Measurements from ENCODE around the gene PMFBP1.

The PMFBP1 gene

DNA sequence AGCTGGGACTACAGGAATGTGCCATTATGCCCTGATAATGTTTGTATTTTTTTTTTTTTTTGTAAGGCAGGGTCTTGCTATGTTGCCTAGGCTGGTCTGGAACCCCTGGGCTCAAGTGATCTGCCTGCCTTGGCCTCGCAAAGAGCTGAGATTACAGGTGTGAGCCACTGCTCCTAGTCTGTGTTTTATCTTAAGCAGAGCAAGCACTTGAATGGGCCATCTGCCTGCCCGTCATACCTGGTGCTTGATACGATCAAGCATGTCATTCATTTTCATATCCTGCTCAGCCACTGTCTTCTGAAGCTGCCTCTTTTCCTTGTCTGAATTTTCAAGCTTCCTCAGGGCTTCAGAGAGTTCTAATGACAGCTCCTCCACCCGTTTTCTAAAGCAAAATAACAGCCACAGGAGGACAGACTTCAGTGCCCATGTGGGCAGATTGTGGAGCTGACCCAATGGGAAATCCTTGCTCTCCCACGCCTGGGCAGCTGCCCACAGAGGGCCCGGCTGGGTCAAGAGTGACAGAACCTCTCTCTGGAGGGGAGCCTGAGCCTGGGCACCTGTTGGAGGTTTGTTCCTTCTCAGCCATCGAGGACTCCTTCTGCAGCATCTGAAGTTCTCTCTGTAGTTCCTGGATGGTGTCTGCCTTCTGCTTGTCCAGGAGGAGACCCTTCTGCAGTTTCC lies 41.8 kb downstream of the PMFBP1 start:
- H3K9ac ChIP-seq (ENCODE audit: low read length) = no peak overlapping the region
- peaks cover 48% of the 10 kb centered on the region for H3K4me1 ChIP-seq (ENCODE audit: control insufficient read depth, insufficient read depth, low read length)
- no peaks in the 10 kb centered on the region; the same call in 1 of the 2 replicates for H3K27me3 ChIP-seq (ENCODE audit: control insufficient read depth, insufficient read depth, low read length)
- H3K9me3 ChIP-seq (ENCODE audit: control insufficient read depth, insufficient read depth, low read depth, low read length) = no peaks in the 10 kb centered on the region
- H3K36me3 ChIP-seq (ENCODE audit: control insufficient read depth, insufficient read depth, low read length) = no peaks in the 10 kb centered on the region
- H3K27ac ChIP-seq (ENCODE audit: low read depth, low read length) = no peak overlapping the region
- H3K4me3 ChIP-seq (ENCODE audit: low read depth, low read length) = no peak overlapping the region

DNA sequence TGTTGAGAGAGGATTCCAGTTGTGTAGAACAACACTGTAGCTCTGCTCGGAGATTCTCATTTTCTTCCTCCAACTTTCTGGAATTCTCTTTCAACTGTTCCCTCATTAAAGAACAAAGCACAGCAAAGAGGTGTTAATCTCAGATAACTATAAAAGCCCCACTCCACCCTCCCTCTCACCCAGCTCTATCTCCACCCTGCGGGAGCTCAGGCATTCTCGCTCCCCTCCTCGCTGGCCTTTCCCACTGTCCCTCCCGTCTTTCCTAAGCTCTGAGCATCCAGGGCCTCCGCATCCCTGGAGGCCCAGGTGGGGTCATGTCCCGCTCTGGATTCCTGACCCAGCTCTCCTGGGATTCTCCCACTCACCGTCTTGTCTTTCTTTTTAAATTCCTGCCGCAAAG lies 43.3 kb downstream of the PMFBP1 start:
- H3K36me3 ChIP-seq (ENCODE audit: control insufficient read depth, insufficient read depth, low read length) = no peaks in the 10 kb centered on the region
- no peak overlapping the region for H3K27ac ChIP-seq (ENCODE audit: low read depth, low read length)
- H3K27me3 ChIP-seq (ENCODE audit: control insufficient read depth, insufficient read depth, low read length) = no peaks in the 10 kb centered on the region; the same call in 1 of the 2 replicates
- H3K9ac ChIP-seq (ENCODE audit: low read length) = no peak overlapping the region
- H3K4me1 ChIP-seq (ENCODE audit: control insufficient read depth, insufficient read depth, low read length) = peaks cover 50% of the 10 kb centered on the region
- no peaks in the 10 kb centered on the region for H3K9me3 ChIP-seq (ENCODE audit: control insufficient read depth, insufficient read depth, low read depth, low read length)
- no peak overlapping the region for H3K4me3 ChIP-seq (ENCODE audit: low read depth, low read length)

DNA sequence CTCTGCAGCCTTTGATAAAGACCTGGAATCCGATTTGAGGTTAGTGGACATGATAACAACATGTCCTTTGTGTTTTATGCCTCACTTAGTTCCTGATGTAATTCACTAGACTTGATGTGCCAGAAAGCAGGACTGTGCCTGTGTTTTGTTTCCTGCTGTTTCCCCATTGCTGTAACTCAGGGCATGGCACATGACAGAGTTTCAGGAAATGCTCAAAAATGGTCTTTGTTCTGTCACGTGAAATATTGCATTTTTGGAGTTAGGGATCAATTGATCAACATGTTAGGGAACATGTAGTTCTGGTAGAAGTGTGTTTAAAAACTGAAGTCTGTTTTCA lies 45.6 kb downstream of the PMFBP1 start:
- H3K9me3 ChIP-seq (ENCODE audit: control insufficient read depth, insufficient read depth, low read depth, low read length) = no peaks in the 10 kb centered on the region
- peaks cover 50% of the 10 kb centered on the region for H3K4me1 ChIP-seq (ENCODE audit: control insufficient read depth, insufficient read depth, low read length)
- no peaks in the 10 kb centered on the region; the same call in 1 of the 2 replicates for H3K27me3 ChIP-seq (ENCODE audit: control insufficient read depth, insufficient read depth, low read length)
- H3K4me3 ChIP-seq (ENCODE audit: low read depth, low read length) = no peak overlapping the region
- no peaks in the 10 kb centered on the region for H3K36me3 ChIP-seq (ENCODE audit: control insufficient read depth, insufficient read depth, low read length)
- H3K27ac ChIP-seq (ENCODE audit: low read depth, low read length) = no peak overlapping the region
- H3K9ac ChIP-seq (ENCODE audit: low read length) = no peak overlapping the region

DNA sequence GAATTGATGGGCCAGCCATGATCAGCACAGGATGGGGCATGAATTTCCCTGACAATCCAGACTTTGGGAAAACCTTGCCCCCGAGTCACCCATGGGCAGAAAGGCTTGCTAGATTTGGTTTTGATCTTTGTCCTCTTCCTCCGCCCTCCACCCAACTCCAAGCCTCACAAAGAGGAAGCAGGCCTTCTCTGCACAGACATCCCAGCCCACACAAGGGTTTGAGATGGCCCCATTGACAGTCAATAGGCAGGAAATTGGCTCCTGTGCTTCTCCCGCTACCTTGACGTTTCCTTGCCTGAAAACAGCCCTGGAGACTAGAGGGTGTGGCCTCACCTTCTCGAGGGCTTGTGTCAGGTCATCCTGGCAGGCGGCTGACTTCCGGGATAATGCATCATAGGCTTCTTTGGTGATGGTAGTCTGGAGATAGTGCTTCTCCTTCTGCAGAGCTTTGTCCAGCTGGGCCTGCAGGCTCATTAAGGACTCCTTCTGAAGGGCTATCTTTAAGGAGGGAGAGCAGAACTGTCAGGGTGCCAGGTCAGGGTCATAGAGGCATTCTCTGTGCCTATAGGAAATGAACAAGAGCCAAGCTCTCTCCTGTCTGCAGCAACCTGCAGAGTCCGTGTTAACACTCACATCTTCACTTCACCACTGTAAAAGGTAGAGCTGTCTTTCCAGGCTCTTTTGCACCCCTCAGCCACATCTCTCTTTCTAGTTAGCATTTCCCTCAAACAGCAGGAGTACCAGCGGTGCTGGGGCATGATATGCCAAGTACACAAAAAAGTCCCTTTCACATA lies 46.1 kb downstream of the PMFBP1 start:
- Histone ChIP-seq H3K27me3 (ENCODE audit: control insufficient read depth, insufficient read depth, low read length) (no peaks in the 10 kb centered on the region; the same call in 1 of the 2 replicates), H3K9me3 (ENCODE audit: control insufficient read depth, insufficient read depth, low read depth, low read length) (no peaks in the 10 kb centered on the region), H3K36me3 (ENCODE audit: control insufficient read depth, insufficient read depth, low read length) (no peaks in the 10 kb centered on the region), H3K9ac (ENCODE audit: low read length) (no peak overlapping the region), H3K4me3 (ENCODE audit: low read depth, low read length) (no peak overlapping the region), H3K27ac (ENCODE audit: low read depth, low read length) (no peak overlapping the region), H3K4me1 (ENCODE audit: control insufficient read depth, insufficient read depth, low read length) (peaks cover 44% of the 10 kb centered on the region)

DNA sequence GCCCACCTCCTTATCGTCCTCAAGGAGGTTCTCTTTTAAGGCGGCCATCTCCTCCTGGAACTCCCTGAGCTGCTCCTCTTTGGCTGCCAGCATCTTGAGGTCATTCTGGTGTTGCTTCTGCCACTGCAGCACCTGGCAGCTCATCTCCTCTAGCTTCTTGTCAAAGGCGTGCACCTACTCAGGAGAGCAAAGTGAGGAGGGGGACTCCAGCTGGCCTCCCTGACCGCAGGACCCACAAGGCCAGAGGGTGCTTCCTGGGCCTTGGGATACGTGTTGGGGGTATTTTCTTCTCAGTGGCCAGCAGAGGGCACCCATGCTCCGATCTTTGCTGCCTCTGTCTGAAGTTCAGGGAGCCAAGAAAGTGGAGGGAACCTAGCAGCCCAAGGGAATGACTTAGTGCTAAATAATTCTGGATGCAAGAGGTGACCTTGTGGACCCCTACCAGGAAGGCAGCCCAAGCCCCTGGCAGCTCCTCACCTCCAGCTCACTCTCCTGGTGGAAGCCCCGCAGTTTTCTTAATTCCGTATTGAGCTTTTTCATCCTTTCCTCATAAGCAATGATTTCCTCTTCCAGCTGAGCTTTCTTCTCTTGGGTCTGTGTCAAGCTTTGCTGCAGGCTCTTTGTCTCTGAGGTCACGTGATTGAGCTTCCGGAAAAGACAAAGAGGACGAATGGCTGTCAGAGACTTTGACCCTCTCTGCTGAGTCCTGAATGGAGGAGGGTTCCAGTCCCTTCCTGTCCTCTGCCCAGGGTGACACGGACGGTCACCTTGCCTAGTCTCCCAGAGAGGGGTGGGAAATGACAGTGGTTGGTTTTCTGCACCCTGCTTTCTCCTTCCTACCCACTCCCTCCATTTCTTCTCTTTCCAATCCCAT lies 47.0 kb downstream of the PMFBP1 start:
- no peak overlapping the region for H3K9ac ChIP-seq (ENCODE audit: low read length)
- no peaks in the 10 kb centered on the region for H3K9me3 ChIP-seq (ENCODE audit: control insufficient read depth, insufficient read depth, low read depth, low read length)
- H3K27me3 ChIP-seq (ENCODE audit: control insufficient read depth, insufficient read depth, low read length) = no peaks in the 10 kb centered on the region; the same call in 1 of the 2 replicates
- H3K36me3 ChIP-seq (ENCODE audit: control insufficient read depth, insufficient read depth, low read length) = no peaks in the 10 kb centered on the region
- H3K4me3 ChIP-seq (ENCODE audit: low read depth, low read length) = no peak overlapping the region
- H3K4me1 ChIP-seq (ENCODE audit: control insufficient read depth, insufficient read depth, low read length) = peaks cover 36% of the 10 kb centered on the region
- no peak overlapping the region for H3K27ac ChIP-seq (ENCODE audit: low read depth, low read length)

DNA sequence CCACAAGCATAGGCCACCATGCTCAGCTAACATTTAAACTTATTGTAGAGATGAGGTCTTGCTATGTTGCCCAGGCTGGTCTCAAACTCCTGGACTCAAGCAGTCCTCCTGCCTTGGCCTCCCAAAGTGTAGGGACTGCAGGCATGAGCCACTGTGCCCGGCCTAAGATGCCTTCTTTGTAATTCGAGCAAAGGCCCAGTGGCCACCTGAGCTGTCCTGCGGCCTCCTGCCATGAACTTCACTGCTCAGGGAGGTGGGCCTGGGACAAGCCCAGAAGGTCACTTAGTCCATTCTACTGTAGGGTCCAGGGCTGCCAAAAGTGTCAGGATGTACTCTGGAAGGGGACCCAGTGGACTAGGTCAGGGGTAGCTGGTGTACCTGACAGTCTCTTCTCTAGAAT lies 47.8 kb downstream of the PMFBP1 start:
- Histone ChIP-seq H3K27ac (ENCODE audit: low read depth, low read length) (no peak overlapping the region), H3K9me3 (ENCODE audit: control insufficient read depth, insufficient read depth, low read depth, low read length) (no peaks in the 10 kb centered on the region), H3K36me3 (ENCODE audit: control insufficient read depth, insufficient read depth, low read length) (no peaks in the 10 kb centered on the region), H3K4me3 (ENCODE audit: low read depth, low read length) (no peak overlapping the region), H3K9ac (ENCODE audit: low read length) (no peak overlapping the region), H3K4me1 (ENCODE audit: control insufficient read depth, insufficient read depth, low read length) (peaks cover 30% of the 10 kb centered on the region), H3K27me3 (ENCODE audit: control insufficient read depth, insufficient read depth, low read length) (no peaks in the 10 kb centered on the region)

DNA sequence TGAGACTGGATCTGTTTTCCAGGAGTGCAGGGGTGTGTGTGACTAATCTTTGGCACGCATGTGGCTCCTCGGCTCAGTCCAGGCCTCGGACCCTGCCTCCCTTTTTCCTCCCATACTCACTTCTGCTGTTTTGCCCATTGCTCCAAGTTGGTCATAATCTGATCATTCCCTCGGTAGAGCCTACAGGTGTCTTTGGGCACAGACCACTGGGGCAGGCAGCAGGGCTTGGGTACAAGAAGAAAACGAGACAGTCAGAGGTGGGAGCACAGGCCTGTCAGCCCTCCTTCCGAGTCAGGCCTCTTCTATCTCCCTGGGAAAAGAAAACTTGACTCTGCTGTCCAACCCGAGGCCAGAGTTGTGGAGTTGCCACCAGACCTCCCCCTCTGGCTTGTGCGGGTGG lies 48.5 kb downstream of the PMFBP1 start:
- Histone ChIP-seq H3K27ac (ENCODE audit: low read depth, low read length) (no peak overlapping the region), H3K4me1 (ENCODE audit: control insufficient read depth, insufficient read depth, low read length) (peaks cover 23% of the 10 kb centered on the region), H3K27me3 (ENCODE audit: control insufficient read depth, insufficient read depth, low read length) (no peaks in the 10 kb centered on the region), H3K36me3 (ENCODE audit: control insufficient read depth, insufficient read depth, low read length) (no peaks in the 10 kb centered on the region), H3K9me3 (ENCODE audit: control insufficient read depth, insufficient read depth, low read depth, low read length) (no peaks in the 10 kb centered on the region), H3K9ac (ENCODE audit: low read length) (no peak overlapping the region), H3K4me3 (ENCODE audit: low read depth, low read length) (no peak overlapping the region)

DNA sequence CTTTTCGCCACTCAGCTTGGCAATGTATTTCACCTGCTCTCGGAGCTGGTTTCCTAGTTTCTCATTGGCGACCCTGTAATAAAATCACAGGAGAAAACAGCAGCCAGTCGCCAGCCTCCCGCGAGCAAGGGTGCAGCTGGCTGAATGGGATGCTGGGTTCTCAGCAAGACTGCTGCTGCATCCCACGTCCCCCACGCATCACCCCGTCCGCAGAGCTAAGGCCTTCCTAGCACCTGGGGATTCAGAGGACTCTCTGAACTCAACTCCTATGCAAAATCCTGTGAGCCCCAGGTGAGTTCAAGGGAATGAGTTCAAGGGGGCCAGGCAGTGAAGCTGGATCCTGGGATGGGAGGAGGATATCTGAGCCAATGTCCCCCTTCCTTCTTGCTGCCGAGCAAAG lies 49.0 kb downstream of the PMFBP1 start:
- Histone ChIP-seq H3K4me3 (ENCODE audit: low read depth, low read length) (no peak overlapping the region), H3K9ac (ENCODE audit: low read length) (no peak overlapping the region), H3K36me3 (ENCODE audit: control insufficient read depth, insufficient read depth, low read length) (no peaks in the 10 kb centered on the region), H3K9me3 (ENCODE audit: control insufficient read depth, insufficient read depth, low read depth, low read length) (no peaks in the 10 kb centered on the region), H3K27ac (ENCODE audit: low read depth, low read length) (no peak overlapping the region), H3K4me1 (ENCODE audit: control insufficient read depth, insufficient read depth, low read length) (peaks cover 17% of the 10 kb centered on the region), H3K27me3 (ENCODE audit: control insufficient read depth, insufficient read depth, low read length) (no peaks in the 10 kb centered on the region)

DNA sequence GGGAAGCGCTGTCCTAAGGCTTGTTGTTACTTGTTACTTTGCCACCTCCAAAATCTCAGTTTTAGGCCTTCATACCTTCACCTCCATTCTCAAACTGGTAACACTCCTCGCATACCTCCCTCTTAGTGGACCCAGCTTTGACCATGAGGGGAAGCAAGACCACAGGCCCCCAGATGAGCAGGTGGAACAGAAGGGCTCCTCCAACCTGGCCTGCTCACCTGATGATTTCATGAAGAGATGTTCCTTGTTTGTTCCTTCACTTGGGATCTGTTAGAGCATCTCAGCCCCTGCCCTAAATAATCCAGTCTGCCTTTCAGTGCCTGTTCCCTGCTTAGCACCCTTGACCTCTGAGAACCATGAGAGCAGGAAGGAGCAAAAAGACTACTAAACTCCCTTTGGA lies 49.6 kb downstream of the PMFBP1 start:
- Histone ChIP-seq H3K36me3 (ENCODE audit: control insufficient read depth, insufficient read depth, low read length) (no peaks in the 10 kb centered on the region), H3K4me3 (ENCODE audit: low read depth, low read length) (no peak overlapping the region), H3K9ac (ENCODE audit: low read length) (no peak overlapping the region), H3K27ac (ENCODE audit: low read depth, low read length) (no peak overlapping the region), H3K27me3 (ENCODE audit: control insufficient read depth, insufficient read depth, low read length) (no peaks in the 10 kb centered on the region), H3K4me1 (ENCODE audit: control insufficient read depth, insufficient read depth, low read length) (peaks cover 16% of the 10 kb centered on the region), H3K9me3 (ENCODE audit: control insufficient read depth, insufficient read depth, low read depth, low read length) (no peaks in the 10 kb centered on the region)

DNA sequence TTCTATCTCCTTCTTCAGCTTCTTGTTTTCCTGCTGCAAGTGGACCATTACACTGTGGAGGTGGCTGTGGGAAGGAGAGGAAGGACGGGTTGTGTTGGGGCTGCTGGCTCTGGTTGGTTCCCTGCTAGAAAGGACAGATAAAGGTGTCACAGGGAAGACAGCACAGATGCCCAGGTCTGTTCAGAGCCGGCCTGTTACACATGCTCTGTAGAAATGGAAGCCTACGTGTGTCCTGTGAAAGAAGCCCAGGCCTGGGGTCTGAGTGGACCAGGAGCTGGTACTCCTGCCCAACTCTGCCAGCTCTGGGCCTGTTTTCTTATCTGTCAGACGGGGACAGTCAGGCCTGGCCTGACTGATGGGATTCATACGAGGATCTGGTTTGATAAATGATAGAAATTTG lies 51.9 kb downstream of the PMFBP1 start:
- Histone ChIP-seq H3K27ac (ENCODE audit: low read depth, low read length) (no peak overlapping the region), H3K9ac (ENCODE audit: low read length) (no peak overlapping the region), H3K4me1 (ENCODE audit: control insufficient read depth, insufficient read depth, low read length) (peaks cover under 1% of the 10 kb centered on the region), H3K27me3 (ENCODE audit: control insufficient read depth, insufficient read depth, low read length) (no peaks in the 10 kb centered on the region), H3K4me3 (ENCODE audit: low read depth, low read length) (no peak overlapping the region), H3K36me3 (ENCODE audit: control insufficient read depth, insufficient read depth, low read length) (no peaks in the 10 kb centered on the region), H3K9me3 (ENCODE audit: control insufficient read depth, insufficient read depth, low read depth, low read length) (no peaks in the 10 kb centered on the region)

DNA sequence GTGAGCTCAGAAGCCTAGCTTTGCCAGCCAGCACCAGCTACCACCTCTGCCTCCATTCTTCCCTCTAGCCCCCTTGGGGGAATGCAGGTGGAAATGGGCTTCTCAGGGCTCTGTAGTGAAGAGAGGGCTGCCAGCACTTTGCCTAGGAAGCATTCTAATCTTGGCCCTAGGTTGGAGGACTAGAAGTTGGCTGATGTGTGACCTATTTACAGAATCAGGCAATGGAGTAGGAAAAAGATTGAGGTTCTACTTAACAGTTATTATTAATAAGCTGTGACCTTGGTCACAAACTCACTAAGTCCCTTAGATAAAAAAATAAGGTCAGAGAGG lies 58.4 kb downstream of the PMFBP1 start:
- H3K4me1 ChIP-seq (ENCODE audit: control insufficient read depth, insufficient read depth, low read length) = no peaks in the 10 kb centered on the region; the same call in 1 of the 2 replicates
- no peak overlapping the region for H3K4me3 ChIP-seq (ENCODE audit: low read depth, low read length)
- no peak overlapping the region for H3K9ac ChIP-seq (ENCODE audit: low read length)
- H3K27me3 ChIP-seq (ENCODE audit: control insufficient read depth, insufficient read depth, low read length) = no peaks in the 10 kb centered on the region
- no peak overlapping the region for H3K27ac ChIP-seq (ENCODE audit: low read depth, low read length)
- H3K36me3 ChIP-seq (ENCODE audit: control insufficient read depth, insufficient read depth, low read length) = peaks cover 45% of the 10 kb centered on the region
- H3K9me3 ChIP-seq (ENCODE audit: control insufficient read depth, insufficient read depth, low read depth, low read length) = no peaks in the 10 kb centered on the region

All from HUES6 (cell line).